ENCODE results near the gene SLC6A19. TPM values are rescaled to one million over a fixed set of nuclear protein-coding genes. Genes with fewer than 3 reads are reported as not detected.

The SLC6A19 gene
- total RNA-seq, 2 donors from 2014 or later, result not detected

GRCh38 chr5:1163879-1164278 lies 37.5 kb upstream of the SLC6A19 start:
- no peak for ATAC-seq
- intact Hi-C loops (cut with DNase I), result loop anchor here in 1 of 2 donors (10.0 kb wide), 2 partner anchors 239 to 481 kb away; no protein-coding TSS in a partner anchor
- DNase-seq, result peak; percentile 17

DNA sequence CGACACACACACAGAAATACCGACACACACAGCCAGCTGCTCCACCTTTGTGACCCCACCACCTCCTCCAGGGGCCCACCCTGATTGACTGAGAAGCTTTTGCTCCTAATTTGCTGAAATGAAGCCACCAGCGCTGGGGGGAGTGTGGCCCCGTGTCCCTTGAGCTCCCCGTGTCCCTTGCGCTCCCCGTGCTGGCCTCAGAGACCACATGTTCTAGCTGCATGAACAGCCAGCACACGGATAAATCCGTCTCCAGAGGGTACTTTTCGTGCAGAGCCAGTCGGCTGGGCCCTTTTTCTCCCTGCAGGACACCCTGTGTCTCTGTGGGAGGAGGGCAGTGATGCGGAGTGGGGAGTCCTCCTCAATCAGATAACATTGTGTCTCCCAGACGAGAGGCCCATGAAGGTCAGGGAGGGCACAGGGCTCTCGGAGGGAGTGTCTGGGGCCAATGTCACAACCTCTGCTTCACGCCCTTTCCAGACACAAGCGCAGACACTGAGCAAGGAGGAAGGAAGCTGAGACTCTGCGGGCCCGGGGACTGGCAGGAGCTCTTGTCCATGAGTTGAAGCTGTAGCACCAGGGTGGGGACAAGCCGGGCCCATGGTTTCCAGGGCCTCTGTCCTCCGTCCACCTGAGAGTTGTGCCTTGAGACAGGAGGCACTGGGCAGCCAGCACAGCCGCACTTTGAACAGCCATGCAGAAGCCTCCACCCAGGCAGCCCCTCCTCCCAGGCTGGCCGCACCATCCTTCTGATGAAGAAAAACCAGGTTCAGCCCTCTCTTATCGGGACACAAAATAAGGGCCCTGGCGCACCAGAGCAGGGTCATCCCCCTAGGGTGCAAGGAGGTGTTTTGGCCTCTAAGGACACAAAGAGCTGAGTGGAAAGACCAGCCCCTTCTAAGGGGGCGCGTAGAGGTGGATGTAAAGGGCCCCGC lies 36.4 kb upstream of the SLC6A19 start:
- DNase-seq, result peak; percentile 15
- intact Hi-C loops (cut with DNase I), result loop anchor here (5.0 to 10.0 kb wide), 3 partner anchors 240 to 482 kb away; no protein-coding TSS in a partner anchor
- ATAC-seq, result no peak

DNA sequence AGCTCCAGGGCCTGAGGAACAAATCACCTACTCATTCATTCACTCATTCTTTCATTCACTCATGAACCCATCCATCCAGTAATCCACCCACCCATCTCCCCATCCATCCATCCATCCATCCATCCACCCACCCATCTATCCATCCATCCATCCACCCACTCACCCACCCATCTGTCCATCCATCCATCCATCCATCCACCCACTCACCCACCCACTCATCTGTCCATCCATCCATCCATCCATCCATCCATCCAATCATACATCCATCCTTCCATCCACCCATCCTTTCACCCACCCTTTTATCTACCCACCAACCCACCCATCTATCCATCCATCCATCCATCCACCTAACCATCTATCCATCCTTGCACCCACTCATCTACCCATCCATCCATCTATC lies 35.5 kb upstream of the SLC6A19 start:
- no peak for ATAC-seq
- DNase-seq, result no peak
- intact Hi-C loops (cut with DNase I), result loop anchor here (5.0 to 10.0 kb wide), 3 partner anchors 241 to 481 kb away; no protein-coding TSS in a partner anchor

GRCh38 chr5:1166370-1166769 lies 35.0 kb upstream of the SLC6A19 start:
- intact Hi-C loops (cut with DNase I), result loop anchor here (5.0 to 10.0 kb wide), 3 partner anchors 242 to 481 kb away; no protein-coding TSS in a partner anchor
- DNase-seq, result peak; percentile 2
- no peak for ATAC-seq

GRCh38 chr5:1167361-1167727 lies 34.1 kb upstream of the SLC6A19 start:
- DNase-seq (peak; percentile 6), ATAC-seq (no peak)
- intact Hi-C loops (cut with DNase I), result loop anchor here (5.0 to 10.0 kb wide), 3 partner anchors 243 to 480 kb away; no protein-coding TSS in a partner anchor

- intact Hi-C loops (cut with DNase I), result loop anchor here (5.0 to 10.0 kb wide), 3 partner anchors 243 to 479 kb away; no protein-coding TSS in a partner anchor
- DNase-seq (peak; percentile 78), ATAC-seq (peak; percentile 76 to 87)
These were observed 33.4 kb upstream of the SLC6A19 start for GRCh38 chr5:1167728-1168709.

GRCh38 chr5:1168796-1169195 lies 32.6 kb upstream of the SLC6A19 start:
- ATAC-seq (no peak), DNase-seq (peak; percentile 8)
- intact Hi-C loops (cut with DNase I), result loop anchor here (5.0 to 10.0 kb wide), 3 partner anchors 244 to 479 kb away; no protein-coding TSS in a partner anchor

DNA sequence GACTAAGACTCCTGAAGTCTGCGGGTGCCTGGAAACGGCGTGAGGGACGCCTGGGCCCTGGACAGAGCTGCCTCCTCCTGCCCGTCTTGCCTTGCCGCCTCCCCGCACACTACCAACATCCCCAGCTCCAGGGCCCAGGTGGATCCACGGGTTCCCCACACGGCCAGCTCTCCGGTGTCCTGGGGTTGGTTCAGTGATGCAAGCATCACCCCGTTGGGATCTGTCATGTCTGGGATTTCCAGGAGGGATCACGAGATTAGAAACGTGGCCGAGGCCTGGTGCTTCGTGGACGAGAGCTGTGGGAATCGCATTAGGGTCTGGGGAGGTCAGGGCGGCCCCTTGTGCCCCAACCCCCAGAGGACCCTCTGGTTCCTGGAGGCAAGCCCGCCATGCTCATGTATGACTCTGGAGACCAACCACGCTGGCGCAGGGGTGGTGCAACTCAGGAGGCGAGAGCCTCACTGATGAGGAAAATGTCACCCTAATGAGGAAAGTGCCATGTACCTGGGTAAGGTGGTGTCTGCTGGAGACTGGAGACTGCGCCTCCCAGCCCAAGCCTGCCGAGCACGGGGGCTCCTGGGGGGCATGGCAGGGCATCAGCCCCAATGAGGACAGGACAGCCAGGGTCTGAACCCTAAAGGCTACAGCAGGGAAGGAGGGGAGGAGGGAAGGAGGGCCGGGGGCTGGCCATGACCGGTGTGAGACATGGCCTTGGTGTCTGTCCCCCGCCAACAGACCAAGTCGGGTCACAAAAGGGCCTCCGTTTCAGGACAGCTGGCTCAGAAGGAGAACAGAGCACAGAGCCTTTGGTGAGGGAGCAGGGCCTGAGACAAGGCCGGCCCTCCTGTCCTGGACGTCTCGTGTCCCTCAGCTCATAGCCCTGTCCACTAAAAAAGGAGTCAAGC lies 31.9 kb upstream of the SLC6A19 start:
- intact Hi-C loops (cut with DNase I), result loop anchor here (5.0 to 10.0 kb wide), 4 partner anchors 245 to 478 kb away; no protein-coding TSS in a partner anchor
- ATAC-seq (no peak), DNase-seq (peak; percentile 15)

- peak in 1 of 2 donors; percentile 51 for ATAC-seq
- DNase-seq, result peak; percentile 16
- intact Hi-C loops (cut with DNase I), result loop anchor here in 1 of 2 donors (5.0 kb wide), 1 partner anchor 249 kb away; no protein-coding TSS in a partner anchor
These were observed 30.0 kb upstream of the SLC6A19 start for GRCh38 chr5:1171340-1171941.

- ATAC-seq (no peak), DNase-seq (peak; percentile 18)
- intact Hi-C loops (cut with DNase I), result loop anchor here in 1 of 2 donors (5.0 kb wide), 1 partner anchor 250 kb away; no protein-coding TSS in a partner anchor
These were observed 29.3 kb upstream of the SLC6A19 start for GRCh38 chr5:1172007-1172581.

- ATAC-seq (no peak), DNase-seq (peak; percentile 9)
- intact Hi-C loops (cut with DNase I), result loop anchor here in 1 of 2 donors (5.0 kb wide), 1 partner anchor 251 kb away; no protein-coding TSS in a partner anchor
These were observed 28.6 kb upstream of the SLC6A19 start for GRCh38 chr5:1172670-1173404.

GRCh38 chr5:1173485-1174070 lies 27.8 kb upstream of the SLC6A19 start:
- DNase-seq (peak; percentile 19), ATAC-seq (no peak)
- intact Hi-C loops (cut with DNase I), result loop anchor here in 1 of 2 donors (5.0 kb wide), 1 partner anchor 251 kb away; no protein-coding TSS in a partner anchor

- intact Hi-C loops (cut with DNase I), result loop anchor here in 1 of 2 donors (5.0 kb wide), 1 partner anchor 252 kb away; no protein-coding TSS in a partner anchor
- peak; percentile 57 to 79 for ATAC-seq
- DNase-seq, result peak; percentile 73
These were observed 27.1 kb upstream of the SLC6A19 start for GRCh38 chr5:1174122-1174936.

GRCh38 chr5:1175015-1175414 lies 26.4 kb upstream of the SLC6A19 start:
- ATAC-seq (no peak), DNase-seq (peak; percentile 6)
- intact Hi-C loops (cut with DNase I), result no loop called here
